Activated CD8-positive, alpha-beta memory T cell treated with anti-CD3 and anti-CD28 coated beads, Interleukin-2, amount 50 U/mL, for 24 hours (primary cell): ENCODE data around the gene TPPP3.
"Not testable (repeated sequence)": the region's sequence is repeated elsewhere in the genome, so short reads cannot be mapped to it uniquely, and the experiment has no call there.

ENCODE experiments used
- DNase-seq: peaks from one replicate; pipeline ENCODE4 v3.0.0-alpha.2; 2020; ENCODE audit errors: extremely low read depth

Gene TPPP3

GRCh38 chr16:67426022-67426421, 32.7 kb upstream of the TPPP3 start:
- no peak for DNase-seq

DNA sequence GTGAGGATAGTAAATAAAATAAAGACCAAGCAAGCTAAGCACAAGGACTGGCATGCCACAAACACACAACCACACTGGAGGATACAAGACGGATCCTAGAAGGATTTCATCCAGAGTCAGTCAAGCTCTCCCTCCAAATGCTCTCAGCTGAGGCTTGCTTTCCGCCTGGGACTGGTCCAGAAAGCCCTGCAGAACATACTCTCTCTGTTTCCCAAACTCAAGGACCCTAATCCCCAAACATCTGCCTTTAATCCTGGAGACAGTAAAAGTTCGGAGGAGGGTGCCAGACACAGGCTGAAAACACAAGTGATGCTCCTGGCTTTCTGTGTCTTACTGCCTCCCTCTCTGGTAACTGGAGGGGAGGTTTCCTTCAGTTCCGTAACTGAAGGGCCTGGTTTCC, 32.3 kb upstream of the TPPP3 start:
- no peak for DNase-seq

GRCh38 chr16:67425061-67425460, 31.8 kb upstream of the TPPP3 start:
- no peak for DNase-seq

- DNase-seq, result no peak
These were observed 30.9 kb upstream of the TPPP3 start for GRCh38 chr16:67424261-67424615.

GRCh38 chr16:67423611-67424260, 30.4 kb upstream of the TPPP3 start:
- no peak for DNase-seq

DNA sequence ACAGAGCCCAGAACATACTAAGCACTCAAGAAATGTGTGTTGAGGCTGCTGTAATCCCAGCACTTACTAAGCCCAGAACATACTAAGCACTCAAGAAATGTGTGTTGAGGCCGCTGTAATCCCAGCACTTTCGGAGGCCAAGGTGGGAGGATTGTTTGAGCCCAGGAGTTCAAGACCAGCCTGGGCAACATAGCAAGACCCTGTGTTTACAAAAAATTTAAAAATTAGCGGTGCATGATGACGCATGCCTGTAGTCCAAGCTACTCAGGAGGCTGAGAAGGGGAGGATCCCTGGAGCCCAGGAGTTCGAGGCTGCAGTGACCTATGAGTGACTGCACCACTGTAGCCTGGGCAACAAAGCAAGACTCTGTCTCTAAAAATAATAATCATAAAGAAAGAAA, 29.7 kb upstream of the TPPP3 start:
- no peak for DNase-seq

- DNase-seq, result no peak
These were observed 27.7 kb upstream of the TPPP3 start for GRCh38 chr16:67421030-67421429.

GRCh38 chr16:67419931-67420330, 26.6 kb upstream of the TPPP3 start:
- no peak for DNase-seq

GRCh38 chr16:67419502-67419901, 26.2 kb upstream of the TPPP3 start:
- no peak for DNase-seq

GRCh38 chr16:67417333-67418061, 24.2 kb upstream of the TPPP3 start:
- no peak for DNase-seq

GRCh38 chr16:67415872-67416793, 22.8 kb upstream of the TPPP3 start, which contains the start of gene ZDHHC1:
Gene ZDHHC1 (minus strand): TSS chr16:67416477. CDS start chr16:67407775, 8,702 bp downstream.
- no peak for DNase-seq

- DNase-seq, result not testable (repeated sequence)
These were observed 22.1 kb upstream of the TPPP3 start for GRCh38 chr16:67415421-67415820.

GRCh38 chr16:67413978-67414911, 20.9 kb upstream of the TPPP3 start:
- no peak for DNase-seq

GRCh38 chr16:67412294-67412693, 19.0 kb upstream of the TPPP3 start:
- no peak for DNase-seq

GRCh38 chr16:67411339-67411738, 18.0 kb upstream of the TPPP3 start:
- no peak for DNase-seq

- no peak for DNase-seq
These were observed 16.3 kb upstream of the TPPP3 start for GRCh38 chr16:67409631-67410030.

GRCh38 chr16:67407788-67408452, 14.6 kb upstream of the TPPP3 start:
- no peak for DNase-seq

- DNase-seq, result no peak
These were observed 14.0 kb upstream of the TPPP3 start for GRCh38 chr16:67407176-67407787.

- DNase-seq, result no peak
These were observed 13.0 kb upstream of the TPPP3 start for GRCh38 chr16:67406111-67406971.
